SW480 (cell line): ENCODE results near the gene KLHL22.
"Not testable (repeated sequence)": the region's sequence is repeated elsewhere in the genome, so short reads cannot be mapped to it uniquely, and the experiment has no call there.

Source experiments
- DNase-seq: peaks from one replicate; pipeline ENCODE4 v3.0.0-alpha.2; 2016; ENCODE audit warnings: low spot score

KLHL22 gene

GRCh38 chr22:20420157-20420842 lies 75.3 kb downstream of the KLHL22 start:
- no peak for DNase-seq

GRCh38 chr22:20419664-20419951 lies 76.0 kb downstream of the KLHL22 start:
- DNase-seq: peak; percentile 12

- DNase-seq: peak; percentile 68
These were observed 77.3 kb downstream of the KLHL22 start for GRCh38 chr22:20418211-20418788.

- DNase-seq: not testable (repeated sequence)
These were observed 79.9 kb downstream of the KLHL22 start for GRCh38 chr22:20415699-20416098.

GRCh38 chr22:20415241-20415640 lies 80.4 kb downstream of the KLHL22 start:
- not testable (repeated sequence) for DNase-seq

GRCh38 chr22:20414450-20414849 lies 81.1 kb downstream of the KLHL22 start:
- no peak for DNase-seq

GRCh38 chr22:20414059-20414440 lies 81.5 kb downstream of the KLHL22 start:
- DNase-seq: no peak

GRCh38 chr22:20413217-20414058 lies 82.2 kb downstream of the KLHL22 start:
- no peak for DNase-seq

GRCh38 chr22:20412474-20413216 lies 83.0 kb downstream of the KLHL22 start:
- no peak for DNase-seq

GRCh38 chr22:20409385-20409784 lies 86.2 kb downstream of the KLHL22 start:
- DNase-seq: not testable (repeated sequence)

- no peak for DNase-seq
These were observed 86.7 kb downstream of the KLHL22 start for GRCh38 chr22:20408891-20409290.

- DNase-seq: no peak
These were observed 87.8 kb downstream of the KLHL22 start for GRCh38 chr22:20407829-20408228.

- no peak for DNase-seq
These were observed 88.7 kb downstream of the KLHL22 start for GRCh38 chr22:20406686-20407408.

- DNase-seq: no peak
These were observed 89.5 kb downstream of the KLHL22 start for GRCh38 chr22:20405931-20406685.

- no peak for DNase-seq
These were observed 90.2 kb downstream of the KLHL22 start for GRCh38 chr22:20405291-20405930.

- no peak for DNase-seq
These were observed 90.7 kb downstream of the KLHL22 start for GRCh38 chr22:20404881-20405280.

- DNase-seq: no peak
These were observed 91.8 kb downstream of the KLHL22 start for GRCh38 chr22:20403779-20404140.

GRCh38 chr22:20402960-20403778 lies 92.4 kb downstream of the KLHL22 start:
- no peak for DNase-seq

GRCh38 chr22:20401376-20402014 lies 94.1 kb downstream of the KLHL22 start:
- no peak for DNase-seq
